CD4-positive, alpha-beta memory T cell (primary cell): ENCODE measurements around the gene TRAPPC13. TPM values are rescaled to one million over a fixed set of nuclear protein-coding genes. Genes with fewer than 3 reads are reported as not detected.
"Not testable (repeated sequence)": the region's sequence is repeated elsewhere in the genome, so short reads cannot be mapped to it uniquely, and the experiment has no call there.

Experiments used
- CTCF ChIA-PET: fragments of 350-600 bp; sonication (Branson Sonifier 250); formaldehyde crosslinking; loops from one replicate; lab custom pipeline; 2021; ENCODE audit warnings: inconsistent platforms; ENCODE audit not compliant: partially characterized antibody; lab: Charles Lee
- POLR2A ChIA-PET: fragments of 350-600 bp; sonication (Branson Sonifier 250); formaldehyde crosslinking; loops from one replicate; lab custom pipeline; 2021; ENCODE audit not compliant: partially characterized antibody; lab: Charles Lee
- DNase-seq, 5 donors: peaks; one replicate each; pipeline versions ENCODE4 v3.0.0 to v3.0.0-alpha.2; 2020 to 2022; ENCODE audit warnings: mixed read lengths in 1 of 5
- H3K27ac ChIP-seq: one replicate; pipeline ENCODE4 v1.7.0; 2013; ENCODE audit warnings: low read depth, low read length
- H3K27me3 ChIP-seq: 2 replicates; pipeline ENCODE4 v1.7.0; 2013; ENCODE audit warnings: mild to moderate bottlenecking, low read length, moderate library complexity; ENCODE audit not compliant: insufficient read depth
- H3K36me3 ChIP-seq: 2 replicates; pipeline ENCODE4 v1.7.0; 2013; ENCODE audit warnings: mild to moderate bottlenecking, low read length, moderate library complexity; ENCODE audit not compliant: insufficient read depth
- H3K4me1 ChIP-seq: 2 replicates; pipeline ENCODE4 v1.7.0; 2013; ENCODE audit warnings: mild to moderate bottlenecking, low read length, moderate library complexity; ENCODE audit not compliant: insufficient read depth
- H3K4me3 ChIP-seq, 2 donors: one replicate each; pipeline ENCODE4 v1.7.0; 2013; ENCODE audit warnings: low read length in 2 of 2, mild to moderate bottlenecking in 1 of 2
- H3K9me3 ChIP-seq, 2 donors: one replicate each; pipeline ENCODE4 v1.7.0; 2013; ENCODE audit warnings: low read length in 2 of 2, control low read depth in 1 of 2; ENCODE audit not compliant: control insufficient read depth in 1 of 2
- H3K27ac Mint-ChIP-seq, 7 donors: one replicate each; pipeline ENCODE4 v1.8.0; 2020 to 2021; ENCODE audit warnings: mixed read lengths in 7 of 7, mild to moderate bottlenecking in 6 of 7, inconsistent platforms in 3 of 7, moderate library complexity in 3 of 7
- H3K27me3 Mint-ChIP-seq, 2 donors: one replicate each; pipeline ENCODE4 v1.8.0; 2020 to 2021; ENCODE audit warnings: mixed read lengths in 2 of 2
- H3K36me3 Mint-ChIP-seq, 2 donors: one replicate each; pipeline ENCODE4 v1.8.0; 2020 to 2021; ENCODE audit warnings: mixed read lengths in 2 of 2, inconsistent platforms in 1 of 2, mild to moderate bottlenecking in 1 of 2
- H3K4me1 Mint-ChIP-seq, 4 donors: one replicate each; pipeline ENCODE4 v1.8.0; 2020 to 2021; ENCODE audit warnings: mixed read lengths in 4 of 4, mild to moderate bottlenecking in 1 of 4
- H3K4me3 Mint-ChIP-seq, 8 donors: one replicate each; pipeline ENCODE4 v1.8.0; 2020 to 2021; ENCODE audit warnings: mixed read lengths in 8 of 8, mild to moderate bottlenecking in 7 of 8, moderate library complexity in 6 of 8, inconsistent platforms in 3 of 8
- H3K9me3 Mint-ChIP-seq, 8 donors: one replicate each; pipeline ENCODE4 v1.8.0; 2020 to 2021; ENCODE audit warnings: mixed read lengths in 8 of 8, mild to moderate bottlenecking in 5 of 8, inconsistent platforms in 3 of 8, moderate library complexity in 1 of 8
- intact Hi-C: fragments of 100-400 bp; cut with micrococcal nuclease; formaldehyde crosslinking; loops from one replicate; pipeline ENCODE4 v1.15.1; 2023
- polyA plus RNA-seq, 2 donors: library from polyadenylated mRNA; unstranded; fragments of 300-500 nt; fragmentation: Illumina TruSeq; gene quantifications; one replicate each; pipeline ENCODE4 v1.2.3, GENCODE V29; 2021
- total RNA-seq, 2 experiments: library from RNA; stranded (reverse); gene quantifications; one replicate each; pipeline ENCODE4 v1.2.3, GENCODE V29; 2021

The TRAPPC13 gene
- total RNA-seq (10 to 100 TPM; 20.9 TPM), polyA plus RNA-seq (10 to 100 TPM; 16.4 to 21.4 TPM)

- POLR2A ChIA-PET: interaction anchor here (0.9 to 3.4 kb wide), 11 partner anchors 16 to 857 kb away, joined by 3 to 70 read pairs (median 6); partner anchors contain the start of genes ADAMTS6, CENPK, CWC27 and NLN
- H3K4me3 Mint-ChIP-seq: peak within 1 kb of the TSS; percentile 96 to 100 (median 99)
- Histone ChIP-seq H3K4me1 (peaks cover 34% of the 10 kb centered on the region), H3K9me3 (no peaks in the 10 kb centered on the region), H3K27me3 (no peaks in the 10 kb centered on the region), H3K27ac (peak within 1 kb of the TSS; percentile 79), H3K4me3 (peak within 1 kb of the TSS; percentile 74 to 98), H3K36me3 (peaks cover 6% of the 10 kb centered on the region)
- H3K4me1 Mint-ChIP-seq: peaks cover 28 to 68% (median 42%) of the 10 kb centered on the region in 4 donors
- peaks cover 2 to 3% of the 10 kb centered on the region in 2 donors for H3K27me3 Mint-ChIP-seq
- H3K27ac Mint-ChIP-seq: peak within 1 kb of the TSS; percentile 97 to 100 (median 99)
- peaks cover 8 to 35% of the 10 kb centered on the region in 2 donors for H3K36me3 Mint-ChIP-seq
- CTCF ChIA-PET: interaction anchor here (1.0 to 1.6 kb wide), 4 partner anchors 8 to 557 kb away, joined by 3 to 5 read pairs (median 3); no protein-coding TSS in a partner anchor
- intact Hi-C loops: loop anchor here (1.0 to 5.0 kb wide), 7 partner anchors 38 to 856 kb away; partner anchors contain the start of genes CENPK, CWC27, ERBIN and NLN
- DNase-seq: peak; percentile 90 to 93 (median 92)
- H3K9me3 Mint-ChIP-seq: peaks cover 0 to 2% (median 0%) of the 10 kb centered on the region in 8 donors
These were observed at the start of gene TRAPPC13, which contains the start of gene SHLD3 for GRCh38 chr5:65624571-65625555. TSS of gene TRAPPC13 (plus strand) at chr5:65625027. CDS start at chr5:65625061, 34 bp downstream. TSS of gene SHLD3 (plus strand) at chr5:65625027. CDS start at chr5:65629588, 4,561 bp downstream.

- ChIA-PET CTCF (no interaction called here), POLR2A (interaction anchor here (1.9 kb wide), 1 partner anchor 14 kb away, joined by 8 read pairs; the partner anchor contains the start of genes CENPK and PPWD1)
- H3K36me3 ChIP-seq: peaks cover 28% of the 10 kb centered on the region
- H3K4me3 Mint-ChIP-seq: no peak overlapping the region
- no peaks in the 10 kb centered on the region for H3K27me3 ChIP-seq
- H3K27ac Mint-ChIP-seq: peak overlapping the region in 3 of 7 donors; percentile 30 to 64 (median 60)
- no peaks in the 10 kb centered on the region for H3K9me3 ChIP-seq
- H3K4me1 ChIP-seq: no peaks in the 10 kb centered on the region
- H3K27me3 Mint-ChIP-seq: no peaks in the 10 kb centered on the region
- intact Hi-C loops: no loop called here
- no peak overlapping the region for H3K27ac ChIP-seq
- H3K9me3 Mint-ChIP-seq: no peaks in the 10 kb centered on the region
- peaks cover 55 to 72% of the 10 kb centered on the region in 2 donors for H3K36me3 Mint-ChIP-seq
- no peak for DNase-seq
- H3K4me1 Mint-ChIP-seq: peaks cover 29 to 42% (median 32%) of the 10 kb centered on the region in 4 donors
- H3K4me3 ChIP-seq: no peak overlapping the region
These were observed 47.7 kb upstream of the TRAPPC13 start for GRCh38 chr5:65577141-65577540.

GRCh38 chr5:65588694-65589093 lies 36.1 kb upstream of the TRAPPC13 start:
- no peak overlapping the region for H3K4me3 ChIP-seq
- no peak overlapping the region for H3K27ac ChIP-seq
- no peaks in the 10 kb centered on the region for H3K9me3 ChIP-seq
- H3K36me3 ChIP-seq: peaks cover 46% of the 10 kb centered on the region
- Mint-ChIP-seq H3K9me3 (no peaks in the 10 kb centered on the region), H3K27me3 (no peaks in the 10 kb centered on the region), H3K4me3 (no peak overlapping the region), H3K27ac (no peak overlapping the region), H3K36me3 (peaks cover 31 to 55% of the 10 kb centered on the region in 2 donors), H3K4me1 (peaks cover 0 to 2% (median under 1%) of the 10 kb centered on the region in 4 donors)
- H3K27me3 ChIP-seq: no peaks in the 10 kb centered on the region
- no peak for DNase-seq
- ChIA-PET CTCF (no interaction called here), POLR2A (interaction anchor here (2.7 kb wide), 1 partner anchor 26 kb away, joined by 9 read pairs; the partner anchor contains the start of genes CENPK and PPWD1)
- H3K4me1 ChIP-seq: no peaks in the 10 kb centered on the region
- intact Hi-C loops: loop anchor here (5.0 kb wide), 1 partner anchor 34 kb away; the partner anchor contains the start of gene TRIM23

- intact Hi-C loops, DNase-seq, H3K27me3 Mint-ChIP-seq, H3K4me1 ChIP-seq, CTCF ChIA-PET, POLR2A ChIA-PET, H3K27ac ChIP-seq, H3K4me3 ChIP-seq, H3K9me3 ChIP-seq, H3K9me3 Mint-ChIP-seq, H3K4me3 Mint-ChIP-seq, H3K27me3 ChIP-seq: not testable (repeated sequence)
- H3K27ac Mint-ChIP-seq: peak overlapping the region in 1 of 7 donors; percentile 25
- peaks cover 6 to 16% (median 9%) of the 10 kb centered on the region in 4 donors for H3K4me1 Mint-ChIP-seq
- peaks cover 38% of the 10 kb centered on the region for H3K36me3 ChIP-seq
- H3K36me3 Mint-ChIP-seq: peaks cover 70 to 76% of the 10 kb centered on the region in 2 donors
These were observed 23.1 kb upstream of the TRAPPC13 start for GRCh38 chr5:65601761-65602160.

- no peak overlapping the region for H3K4me3 ChIP-seq
- no peak for DNase-seq
- Mint-ChIP-seq H3K9me3 (no peaks in the 10 kb centered on the region), H3K36me3 (peaks cover 57 to 69% of the 10 kb centered on the region in 2 donors), H3K4me3 (no peak overlapping the region), H3K27me3 (no peaks in the 10 kb centered on the region), H3K27ac (peak overlapping the region in 1 of 7 donors; percentile 57), H3K4me1 (peaks cover 5 to 13% (median 12%) of the 10 kb centered on the region in 4 donors)
- intact Hi-C loops: no loop called here
- peaks cover 68% of the 10 kb centered on the region for H3K36me3 ChIP-seq
- ChIA-PET CTCF (interaction anchor here (1.3 kb wide), 1 partner anchor 12 kb away, joined by 5 read pairs; the partner anchor contains the start of gene TRIM23), POLR2A (interaction anchor here (0.9 to 1.5 kb wide), 2 partner anchors 12 to 48 kb away, joined by 5 to 10 read pairs; partner anchors contain the start of genes CENPK, PPWD1 and TRIM23)
- no peaks in the 10 kb centered on the region for H3K9me3 ChIP-seq
- no peaks in the 10 kb centered on the region for H3K27me3 ChIP-seq
- no peak overlapping the region for H3K27ac ChIP-seq
- no peaks in the 10 kb centered on the region for H3K4me1 ChIP-seq
These were observed 13.3 kb upstream of the TRAPPC13 start for GRCh38 chr5:65611524-65611923.

GRCh38 chr5:65612298-65612907 lies 12.4 kb upstream of the TRAPPC13 start:
- POLR2A ChIA-PET: interaction anchor here (0.9 to 2.0 kb wide), 3 partner anchors 11 to 49 kb away, joined by 5 to 10 read pairs (median 7); partner anchors contain the start of genes CENPK, PPWD1 and TRIM23

More at GRCh38 chr5:65612298-65612907, 12.4 kb upstream of the TRAPPC13 start:
- Mint-ChIP-seq H3K27ac (no peak overlapping the region), H3K4me3 (no peak overlapping the region), H3K4me1 (peaks cover 5 to 16% (median 12%) of the 10 kb centered on the region in 4 donors), H3K36me3 (peaks cover 51 to 64% of the 10 kb centered on the region in 2 donors), H3K27me3 (no peaks in the 10 kb centered on the region), H3K9me3 (no peaks in the 10 kb centered on the region)
- Histone ChIP-seq H3K36me3 (peaks cover 59% of the 10 kb centered on the region), H3K4me3 (no peak overlapping the region), H3K27ac (no peak overlapping the region), H3K4me1 (no peaks in the 10 kb centered on the region), H3K27me3 (no peaks in the 10 kb centered on the region), H3K9me3 (no peaks in the 10 kb centered on the region)
- no peak for DNase-seq
- intact Hi-C loops: no loop called here
- CTCF ChIA-PET: interaction anchor here (1.3 kb wide), 1 partner anchor 11 kb away, joined by 5 read pairs; the partner anchor contains the start of gene TRIM23
